NT2/D1 (cell line): ENCODE measurements around the gene HAAO.
A peak's percentile ranks its signal among the peaks of the same experiment; 100 is the strongest.
"Not testable (repeated sequence)": the region's sequence is repeated elsewhere in the genome, so short reads cannot be mapped to it uniquely, and the experiment has no call there.

Source experiments
- DNase-seq: peaks from one replicate; pipeline ENCODE4 v3.0.0-alpha.2; 2011; ENCODE audit warnings: low read depth, low spot score
- H3K27me3 ChIP-seq: 2 replicates; pipeline ENCODE4 v1.6.0; 2011; ENCODE audit warnings: mild to moderate bottlenecking; ENCODE audit not compliant: insufficient read length, insufficient read depth
- H3K36me3 ChIP-seq: 2 replicates; pipeline ENCODE4 v1.6.1; 2011; ENCODE audit warnings: mild to moderate bottlenecking, low read length, mixed read lengths; ENCODE audit not compliant: insufficient read depth, insufficient read length
- H3K4me1 ChIP-seq: 2 replicates; pipeline ENCODE4 v1.5.1; 2011; ENCODE audit not compliant: insufficient read depth, insufficient read length
- H3K4me3 ChIP-seq: 2 replicates; pipeline ENCODE4 v1.5.1; 2011; ENCODE audit warnings: low read depth; ENCODE audit not compliant: insufficient read length
- H3K9ac ChIP-seq: 2 replicates; pipeline ENCODE4 v1.6.0; 2011; ENCODE audit warnings: low read depth; ENCODE audit not compliant: insufficient read length
- H3K9me3 ChIP-seq: 2 replicates; pipeline ENCODE4 v1.5.1; 2011; ENCODE audit warnings: mild to moderate bottlenecking, low read length; ENCODE audit not compliant: insufficient read depth
- SUZ12 ChIP-seq: IDR thresholded peaks from 2 replicates; pipeline ENCODE4 v1.6.1; 2011; ENCODE audit not compliant: insufficient read length, insufficient read depth; ENCODE audit errors: extremely low read depth
- YY1 ChIP-seq: IDR thresholded peaks from 2 replicates; pipeline ENCODE4 v1.6.1; 2011; ENCODE audit not compliant: insufficient read length, insufficient read depth
- ZNF274 ChIP-seq: IDR thresholded peaks from 2 replicates; pipeline ENCODE4 v1.6.1; 2011; ENCODE audit warnings: mild to moderate bottlenecking, low read depth, low read length

Gene HAAO

DNA sequence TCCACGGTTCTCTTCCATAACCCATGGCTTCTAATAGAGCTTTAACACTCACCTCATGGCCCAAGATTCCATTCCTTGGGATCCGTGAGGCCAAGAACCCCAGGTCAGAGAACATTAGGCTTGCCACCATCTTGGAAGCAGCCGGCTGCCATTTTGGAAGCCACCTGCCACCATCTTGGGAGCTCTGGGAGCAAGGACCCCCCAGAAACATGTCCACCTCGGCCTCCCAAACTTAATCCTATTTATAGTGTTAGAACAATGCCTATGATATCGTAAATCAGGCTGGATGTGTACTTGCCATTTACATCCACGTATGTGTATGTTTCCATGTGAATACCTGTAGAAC is 39.9 kb upstream of the HAAO start:
- DNase-seq, result no peak
- peaks cover 2% of the 10 kb centered on the region for H3K4me1 ChIP-seq
- no peak overlapping the region for H3K9ac ChIP-seq
- no peaks in the 10 kb centered on the region for H3K36me3 ChIP-seq
- no peak overlapping the region for H3K4me3 ChIP-seq
- H3K9me3 ChIP-seq, result no peaks in the 10 kb centered on the region
- peaks cover 12% of the 10 kb centered on the region for H3K27me3 ChIP-seq
- no peak for TF ChIP-seq ZNF274
- TF ChIP-seq SUZ12, result no peak
- TF ChIP-seq YY1, result no peak

- H3K36me3 ChIP-seq, H3K4me3 ChIP-seq, H3K4me1 ChIP-seq, DNase-seq, H3K9me3 ChIP-seq, H3K9ac ChIP-seq: not testable (repeated sequence)
- H3K27me3 ChIP-seq, result peaks cover 16% of the 10 kb centered on the region
Observed at GRCh38 chr2:42831575-42832288, 39.3 kb upstream of the HAAO start.

- Histone ChIP-seq H3K9me3 (no peaks in the 10 kb centered on the region), H3K36me3 (no peaks in the 10 kb centered on the region), H3K9ac (no peak overlapping the region), H3K4me1 (peaks cover 2% of the 10 kb centered on the region), H3K27me3 (peaks cover 16% of the 10 kb centered on the region), H3K4me3 (no peak overlapping the region)
- DNase-seq, result no peak
- TF ChIP-seq YY1 (no peak), ZNF274 (no peak), SUZ12 (no peak)
Observed at GRCh38 chr2:42830922-42831574, 38.7 kb upstream of the HAAO start.

- TF ChIP-seq ZNF274, result no peak
- no peak for TF ChIP-seq SUZ12
- TF ChIP-seq YY1, result no peak
- Histone ChIP-seq H3K4me3 (no peak overlapping the region), H3K9ac (no peak overlapping the region), H3K9me3 (no peaks in the 10 kb centered on the region), H3K27me3 (peaks cover 16% of the 10 kb centered on the region), H3K4me1 (peaks cover 2% of the 10 kb centered on the region), H3K36me3 (no peaks in the 10 kb centered on the region)
- DNase-seq, result no peak
Observed at GRCh38 chr2:42829671-42830440, 37.5 kb upstream of the HAAO start.

- TF ChIP-seq ZNF274 (no peak), SUZ12 (no peak), YY1 (no peak)
Observed at GRCh38 chr2:42828487-42829425, 36.4 kb upstream of the HAAO start.

GRCh38 chr2:42827647-42828486 is 35.5 kb upstream of the HAAO start:
- no peaks in the 10 kb centered on the region for H3K36me3 ChIP-seq
- H3K9ac ChIP-seq, result peak overlapping the region; percentile 32
- H3K9me3 ChIP-seq, result no peaks in the 10 kb centered on the region
- H3K4me1 ChIP-seq, result peaks cover 2% of the 10 kb centered on the region
- H3K27me3 ChIP-seq, result peaks cover 16% of the 10 kb centered on the region
- TF ChIP-seq ZNF274, result no peak
- TF ChIP-seq YY1, result no peak
- TF ChIP-seq SUZ12, result no peak
- DNase-seq, result peak; percentile 72
- no peak overlapping the region for H3K4me3 ChIP-seq

More at GRCh38 chr2:42828487-42829425, 36.4 kb upstream of the HAAO start:
- Histone ChIP-seq H3K9ac (no peak overlapping the region), H3K27me3 (peaks cover 16% of the 10 kb centered on the region), H3K4me3 (no peak overlapping the region), H3K4me1 (peaks cover 2% of the 10 kb centered on the region), H3K9me3 (no peaks in the 10 kb centered on the region), H3K36me3 (no peaks in the 10 kb centered on the region)
- DNase-seq, result peak; percentile 75
